NT2/D1 (cell line): ENCODE data around the gene TMPO.

Experiments
- SUZ12 ChIP-seq: IDR thresholded peaks from 2 replicates; pipeline ENCODE4 v1.6.1; 2011; ENCODE audit not compliant: insufficient read length, insufficient read depth; ENCODE audit errors: extremely low read depth
- YY1 ChIP-seq: IDR thresholded peaks from 2 replicates; pipeline ENCODE4 v1.6.1; 2011; ENCODE audit not compliant: insufficient read length, insufficient read depth
- ZNF274 ChIP-seq: IDR thresholded peaks from 2 replicates; pipeline ENCODE4 v1.6.1; 2011; ENCODE audit warnings: mild to moderate bottlenecking, low read depth, low read length

DNA sequence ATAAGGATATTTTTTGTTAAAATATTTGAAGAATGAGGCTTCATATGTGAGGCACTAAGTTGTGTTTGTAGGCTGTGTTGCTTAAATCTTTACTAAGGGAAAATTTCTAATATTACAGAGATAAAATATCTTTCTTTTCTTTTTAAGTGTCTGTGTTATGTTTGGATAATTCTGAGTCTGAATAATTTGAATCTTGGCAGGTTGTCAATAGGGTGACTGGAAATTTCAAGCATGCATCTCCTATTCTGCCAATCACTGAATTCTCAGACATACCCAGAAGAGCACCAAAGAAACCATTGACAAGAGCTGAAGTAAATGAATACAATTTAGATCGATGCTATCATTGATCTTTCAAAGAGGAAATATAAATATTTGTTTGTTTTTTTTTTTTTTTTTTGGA is 29.4 kb downstream of the TMPO start:
- TF ChIP-seq YY1 (no peak), ZNF274 (no peak), SUZ12 (no peak)
